ENCODE results near the gene NR3C1.
A peak's percentile ranks its signal among the peaks of the same experiment; 100 is the strongest.

Gene NR3C1

GRCh38 chr5:143403593-143404415 is at the start of gene NR3C1:
Gene NR3C1, minus strand, starts transcription at chr5:143403686. Its CDS starts 2,847 bp downstream, at chr5:143400839.
- peak; percentile 37 to 52 for DNase-seq

GRCh38 chr5:143449772-143450171 is 46.3 kb upstream of the NR3C1 start:
- DNase-seq, result no peak

DNA sequence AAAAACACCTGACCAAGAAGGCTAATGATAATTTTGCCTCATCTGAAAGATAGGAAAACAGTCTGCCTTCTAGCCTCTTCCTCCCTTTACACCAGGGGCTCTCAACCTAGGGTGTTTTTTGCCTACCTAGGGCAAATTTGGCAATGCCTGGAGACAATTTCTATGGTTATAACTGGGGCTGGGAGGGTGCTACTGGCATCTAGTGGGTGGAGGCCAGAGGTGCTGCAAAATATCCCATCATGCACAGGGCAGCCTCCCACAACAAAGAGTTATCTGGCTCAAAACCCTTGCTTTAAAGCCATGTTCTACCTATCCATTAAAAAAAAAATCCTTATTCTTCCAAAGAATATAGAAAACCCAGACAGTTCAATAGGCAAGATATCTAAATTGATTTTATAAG is 45.0 kb upstream of the NR3C1 start:
- DNase-seq, result no peak

GRCh38 chr5:143447983-143448382 is 44.5 kb upstream of the NR3C1 start:
- no peak for DNase-seq

DNA sequence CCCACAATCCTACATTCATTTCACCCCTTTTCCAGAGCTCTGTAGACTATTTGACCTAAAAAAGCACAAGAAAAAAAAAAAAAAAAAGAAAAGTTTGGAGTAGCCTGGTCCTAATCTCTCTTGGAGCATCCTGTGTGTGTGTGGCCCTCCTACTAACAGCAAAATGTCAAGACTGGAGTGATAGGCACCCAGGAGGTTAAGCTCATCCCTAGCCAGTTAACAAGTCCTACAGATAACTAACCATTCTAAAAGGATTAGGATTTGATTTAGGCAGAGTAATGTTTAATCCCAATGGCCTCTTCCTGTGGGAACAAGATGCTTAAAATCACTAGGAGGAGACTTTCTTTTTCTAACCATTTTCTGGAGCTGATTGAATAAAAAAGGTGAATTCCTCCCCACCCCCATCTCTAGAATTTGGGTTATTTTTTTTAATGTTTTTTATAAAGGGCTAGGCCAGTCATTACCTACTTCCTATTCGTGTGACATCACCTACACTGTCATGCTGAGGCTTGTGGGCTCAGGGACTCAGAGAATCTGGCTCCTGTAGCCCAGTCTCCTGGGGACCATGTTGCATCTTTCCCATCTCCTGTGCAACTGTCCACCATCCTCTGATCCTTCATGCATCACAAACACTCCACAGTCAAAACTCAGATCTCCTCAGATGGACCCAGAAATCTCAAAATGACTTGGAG is 43.2 kb upstream of the NR3C1 start:
- no peak for DNase-seq

DNA sequence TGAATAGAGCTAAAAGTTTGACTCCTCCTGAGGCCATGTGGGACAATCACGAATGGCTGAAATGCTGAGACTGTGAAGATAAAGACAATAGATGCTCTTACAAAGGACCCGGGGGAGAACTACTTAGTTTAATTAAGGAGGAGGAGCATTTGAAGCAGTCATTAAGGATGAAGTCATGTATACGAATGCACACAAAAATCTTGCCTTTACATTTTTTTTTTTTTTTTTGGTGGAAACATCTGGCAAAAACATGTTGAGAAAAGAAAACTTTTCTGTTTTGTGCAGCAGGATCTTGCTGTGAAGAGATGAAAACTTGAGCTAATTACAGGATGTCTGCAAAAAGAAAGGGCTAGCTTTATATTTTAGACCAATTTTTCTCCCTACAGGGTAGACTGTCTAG is 42.3 kb upstream of the NR3C1 start:
- no peak for DNase-seq

DNA sequence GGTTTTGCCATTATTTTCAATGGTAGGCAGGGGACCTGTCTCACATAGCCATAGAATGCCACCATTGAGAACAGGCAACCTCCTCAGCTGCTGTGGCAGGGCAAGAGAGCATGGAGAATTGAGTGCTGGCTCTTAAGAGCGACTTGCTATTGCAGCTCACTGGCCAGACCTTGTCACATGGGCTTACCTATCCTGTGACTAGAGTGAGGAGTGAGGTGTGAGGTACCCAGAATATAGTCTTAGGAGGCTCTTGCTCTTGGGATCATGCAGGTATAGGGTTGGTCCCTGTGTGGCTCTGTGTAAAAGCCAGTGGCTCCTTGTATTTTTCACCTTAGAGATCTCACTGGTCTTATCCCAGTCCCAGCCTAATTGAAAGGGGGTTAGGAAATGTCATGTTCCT is 39.8 kb upstream of the NR3C1 start:
- DNase-seq, result no peak

- no peak for DNase-seq
Measured at GRCh38 chr5:143442385-143442784, 38.9 kb upstream of the NR3C1 start.

DNA sequence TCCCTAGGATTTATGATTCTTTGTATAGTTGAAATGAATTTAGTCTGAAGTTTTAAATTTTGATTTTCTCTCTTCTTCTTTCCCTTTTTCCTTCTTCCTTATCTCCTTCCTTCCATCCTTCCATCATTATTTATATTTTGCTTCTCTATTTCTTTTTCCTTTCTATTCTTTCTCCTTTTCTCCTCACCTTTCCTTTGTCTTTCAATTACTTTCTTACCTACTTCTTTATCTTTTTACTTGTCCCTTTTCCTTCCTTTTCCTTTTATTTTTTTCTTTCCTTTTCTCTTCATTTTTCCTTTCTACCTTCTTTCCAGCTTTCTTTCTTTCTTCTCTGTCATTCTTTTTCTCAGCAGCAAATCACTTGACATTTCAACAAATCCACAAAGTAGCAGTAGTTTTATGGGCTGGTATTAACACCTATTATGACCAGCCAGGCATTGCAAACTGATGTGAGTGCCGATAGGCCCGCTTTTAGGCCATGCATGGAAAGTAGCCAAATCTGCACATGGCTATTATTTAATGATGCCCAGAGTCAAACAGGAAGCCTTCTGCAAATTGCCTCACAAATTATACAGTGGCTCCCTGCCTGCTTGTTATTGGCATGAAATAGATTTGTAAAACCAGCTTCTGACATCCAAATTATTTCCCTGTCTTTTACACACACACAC is 37.1 kb upstream of the NR3C1 start:
- peak; percentile 65 to 90 for DNase-seq

- no peak for DNase-seq
Measured at GRCh38 chr5:143437666-143438273, 34.3 kb upstream of the NR3C1 start.

- no peak for DNase-seq
Measured at GRCh38 chr5:143436871-143437270, 33.4 kb upstream of the NR3C1 start.

DNA sequence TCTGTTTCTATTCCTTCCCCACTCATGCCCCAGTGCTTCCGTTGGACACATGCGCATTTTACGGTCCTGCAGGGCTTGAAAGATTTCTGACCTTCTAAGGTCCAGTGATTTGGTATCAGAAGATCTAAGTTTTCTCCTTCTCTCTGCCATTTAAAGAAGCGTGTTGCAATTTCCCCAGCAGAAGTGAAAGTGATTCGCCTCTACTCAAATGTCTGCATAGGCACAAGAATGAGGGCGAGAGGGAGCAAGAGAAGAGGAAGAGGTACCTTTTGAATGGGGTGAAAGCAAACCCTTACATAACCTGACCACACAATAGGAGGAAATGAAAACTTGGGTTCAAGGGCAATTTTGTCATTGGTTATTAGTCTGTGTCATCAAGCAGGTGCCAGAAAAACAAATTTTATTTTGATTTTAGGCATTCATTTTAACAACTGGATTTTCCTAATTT is 31.7 kb upstream of the NR3C1 start:
- no peak for DNase-seq

DNA sequence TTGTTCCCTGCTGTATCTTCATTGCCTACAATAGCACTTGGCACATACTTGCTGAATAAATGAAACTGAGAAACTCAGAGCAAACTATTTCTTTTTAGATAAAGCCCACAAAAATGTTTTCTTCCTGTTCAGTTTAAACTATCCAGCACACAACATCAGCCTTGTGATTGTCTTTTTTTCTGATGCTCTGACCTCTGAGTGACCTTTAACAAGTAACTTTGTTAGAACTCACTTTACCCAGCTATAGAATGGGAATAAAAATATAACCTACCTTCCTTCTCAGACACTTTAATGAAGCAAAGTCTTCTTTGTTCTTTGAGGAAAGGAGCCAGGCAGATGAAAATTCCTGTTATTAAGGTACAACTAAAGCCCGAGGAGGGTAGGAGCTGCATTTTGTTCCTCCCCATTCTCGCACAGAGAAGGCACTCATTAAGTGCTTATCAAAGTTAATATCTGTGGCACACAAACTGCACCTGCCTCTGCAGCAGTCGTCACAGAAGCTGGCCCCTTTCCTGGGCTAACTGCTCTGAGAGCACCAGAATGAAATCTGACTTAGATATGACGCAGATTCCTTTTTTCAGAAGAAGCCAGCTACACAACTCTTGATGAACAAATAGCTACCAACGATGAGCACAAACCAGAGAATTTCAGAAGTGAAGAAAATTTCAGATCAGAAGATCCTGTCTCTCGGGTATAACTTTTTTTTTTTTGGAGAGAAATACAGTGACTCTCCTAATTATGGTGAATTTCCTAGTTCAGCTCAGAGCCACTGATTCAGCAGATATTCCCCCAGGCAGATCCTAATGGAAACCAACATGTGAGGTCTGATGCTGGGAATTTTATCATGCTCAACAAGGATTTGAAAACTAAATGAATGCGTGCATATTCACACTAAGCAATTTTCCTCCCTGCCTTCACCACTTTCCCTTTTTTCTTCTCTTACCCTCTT is 31.0 kb upstream of the NR3C1 start:
- no peak for DNase-seq

DNA sequence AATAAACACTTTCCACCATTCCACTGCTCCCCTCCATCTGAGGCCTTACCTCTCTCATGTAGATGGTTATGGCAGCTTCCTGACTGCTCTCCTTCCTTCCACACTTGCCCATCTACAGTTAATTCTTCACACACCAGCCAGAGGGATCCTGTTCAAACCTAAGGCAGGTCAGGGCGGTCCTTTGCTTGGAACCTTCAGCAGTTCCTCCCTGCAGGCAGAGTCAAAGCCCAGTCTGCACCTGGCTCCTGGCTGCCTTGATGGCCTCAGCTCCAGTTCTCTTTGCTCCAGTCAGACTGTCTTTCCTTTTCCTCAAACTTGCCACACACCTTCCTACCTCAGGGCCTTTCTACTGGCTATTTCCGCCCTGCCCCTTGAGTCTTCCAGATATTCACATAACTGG is 30.2 kb upstream of the NR3C1 start:
- DNase-seq, result no peak

- DNase-seq, result no peak
Measured at GRCh38 chr5:143432658-143433239, 29.3 kb upstream of the NR3C1 start.

DNA sequence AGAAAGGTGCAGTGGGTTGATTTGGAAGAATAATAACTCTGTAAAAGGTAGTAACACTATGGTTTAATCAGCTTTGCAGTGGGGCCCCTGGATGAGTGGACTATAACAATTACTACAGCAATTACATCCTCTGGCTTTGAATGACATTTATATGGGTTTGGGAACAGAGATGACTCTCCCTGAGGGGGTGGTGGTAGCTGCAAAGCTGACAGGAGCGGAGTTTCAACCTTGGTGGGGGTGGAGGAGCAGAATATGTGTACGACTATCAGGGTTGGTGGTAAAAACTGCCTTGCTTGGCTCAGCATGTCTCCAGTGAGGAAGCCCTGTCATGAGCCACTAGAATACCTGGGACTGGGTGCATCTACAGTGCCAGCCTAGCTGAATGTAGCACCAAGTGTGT is 28.3 kb upstream of the NR3C1 start:
- no peak for DNase-seq

- no peak for DNase-seq
Measured at GRCh38 chr5:143428738-143429420, 25.4 kb upstream of the NR3C1 start.

DNA sequence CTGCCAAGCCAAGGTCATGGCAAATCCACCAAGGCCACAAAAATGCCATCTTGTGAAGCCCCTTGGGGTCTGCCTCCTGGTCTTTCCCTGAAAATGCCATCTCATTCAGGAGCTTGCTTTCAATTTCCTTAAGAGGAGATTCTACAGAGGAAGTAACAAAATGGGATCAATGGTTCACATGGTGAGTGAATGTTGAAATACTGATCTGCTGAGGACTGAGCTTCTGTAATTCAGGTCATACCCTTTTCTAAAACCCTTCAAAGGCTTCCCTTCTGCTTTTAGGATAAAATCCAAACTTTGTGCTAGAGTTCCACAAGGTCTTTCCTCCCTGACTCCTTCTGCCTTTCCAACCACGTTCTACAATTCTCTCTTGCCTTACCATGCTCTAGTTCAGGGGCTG is 24.7 kb upstream of the NR3C1 start:
- DNase-seq, result no peak

DNA sequence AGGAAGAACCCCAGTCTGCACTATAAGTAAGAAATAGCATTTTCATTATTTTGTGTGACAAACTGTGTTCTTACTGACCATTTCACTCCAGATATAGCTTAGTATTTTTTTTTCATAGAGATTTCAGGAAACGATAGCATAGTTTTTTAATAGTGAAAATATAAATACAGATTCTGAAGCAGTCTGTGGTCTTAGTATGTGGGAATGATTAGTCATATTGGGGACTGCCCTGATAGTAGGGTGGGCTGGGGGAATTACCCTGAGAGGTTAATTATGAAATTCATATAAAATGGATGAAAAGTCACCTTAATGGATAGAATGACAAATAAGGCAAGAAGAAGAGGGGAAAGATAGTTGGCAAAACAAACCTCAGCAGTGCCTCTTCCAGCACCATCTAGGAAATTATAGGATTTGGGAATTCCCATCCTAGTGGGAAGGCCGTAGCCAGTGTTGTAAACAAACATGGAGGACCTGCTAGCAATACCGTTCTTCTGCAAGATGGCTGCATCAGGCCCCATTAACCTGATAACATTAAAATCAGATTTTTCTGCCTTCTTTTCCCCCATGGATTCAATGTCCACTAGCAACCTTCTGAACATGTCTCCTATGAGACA is 23.7 kb upstream of the NR3C1 start:
- no peak for DNase-seq

GRCh38 chr5:143426437-143426991 is 23.0 kb upstream of the NR3C1 start:
- no peak for DNase-seq
